Stimulated activated CD8-positive, alpha-beta memory T cell treated with anti-CD3 and anti-CD28 coated beads, Interleukin-12 subunit alpha, Interleukin-12 subunit beta, amount 100 ng/mL, for 4 hours (primary cell): ENCODE measurements around the gene GDF2.

Experiments used
- DNase-seq: peaks from one replicate; pipeline ENCODE4 v3.0.0-alpha.2; 2020; ENCODE audit warnings: low read depth

GDF2 gene

DNA sequence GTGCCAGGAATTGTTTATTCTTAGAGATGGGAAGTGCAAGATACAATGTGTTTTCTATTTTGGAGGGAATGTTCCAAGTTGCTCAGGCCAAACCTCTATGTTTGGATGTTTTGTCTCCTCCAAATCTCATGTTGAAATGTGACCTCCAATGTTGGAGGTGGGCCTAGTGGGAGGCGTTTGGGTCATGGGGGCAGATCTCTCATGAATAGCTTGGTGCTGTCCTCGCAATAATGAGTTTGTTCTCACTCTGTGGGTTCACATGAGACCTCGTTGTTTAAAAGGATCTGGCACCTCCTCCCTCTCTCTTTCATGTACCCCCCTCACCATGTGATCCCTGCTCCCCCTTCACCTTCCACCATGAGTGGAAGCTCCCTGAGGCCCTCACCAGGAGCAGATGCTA is 30.6 kb upstream of the GDF2 start:
- DNase-seq: no peak

DNA sequence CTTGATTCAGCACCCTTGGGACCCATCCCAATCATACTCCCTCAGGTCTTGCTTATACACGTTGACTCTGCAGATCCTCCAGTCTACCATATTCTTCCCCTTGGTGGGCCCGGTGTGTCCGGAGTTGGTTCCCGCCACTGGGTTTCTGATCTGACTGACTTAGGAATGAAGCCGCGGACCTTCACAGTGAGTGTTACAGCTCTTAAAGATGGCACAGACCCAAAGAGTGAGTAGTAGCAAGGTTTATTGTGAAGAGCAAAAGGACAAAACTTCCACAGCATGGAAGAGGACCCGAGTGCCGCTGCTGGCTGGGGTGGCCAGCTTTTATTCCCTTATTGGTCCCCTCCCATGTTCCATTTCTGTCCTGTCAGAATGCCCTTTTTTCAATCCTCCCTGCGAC is 28.2 kb upstream of the GDF2 start:
- no peak for DNase-seq

DNA sequence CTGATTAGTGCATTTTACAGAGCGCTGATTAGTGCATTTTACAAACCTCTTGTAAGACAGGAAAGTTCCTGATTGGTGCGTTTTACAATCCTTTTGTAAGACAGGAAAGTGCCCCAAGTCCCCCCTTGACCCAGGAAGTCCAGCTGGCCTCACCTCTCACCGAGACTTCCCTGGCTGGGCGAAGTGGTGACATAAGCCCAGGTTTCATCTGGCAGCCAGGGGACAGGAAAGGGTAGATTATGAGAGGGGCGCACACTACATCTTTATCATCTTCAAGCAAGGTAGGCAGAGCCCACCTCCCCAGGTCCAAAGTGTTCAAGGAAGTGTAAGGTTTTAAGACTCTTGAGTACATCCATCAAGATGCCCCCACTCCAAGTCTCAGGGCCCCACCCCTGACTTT is 27.8 kb upstream of the GDF2 start:
- no peak for DNase-seq

DNA sequence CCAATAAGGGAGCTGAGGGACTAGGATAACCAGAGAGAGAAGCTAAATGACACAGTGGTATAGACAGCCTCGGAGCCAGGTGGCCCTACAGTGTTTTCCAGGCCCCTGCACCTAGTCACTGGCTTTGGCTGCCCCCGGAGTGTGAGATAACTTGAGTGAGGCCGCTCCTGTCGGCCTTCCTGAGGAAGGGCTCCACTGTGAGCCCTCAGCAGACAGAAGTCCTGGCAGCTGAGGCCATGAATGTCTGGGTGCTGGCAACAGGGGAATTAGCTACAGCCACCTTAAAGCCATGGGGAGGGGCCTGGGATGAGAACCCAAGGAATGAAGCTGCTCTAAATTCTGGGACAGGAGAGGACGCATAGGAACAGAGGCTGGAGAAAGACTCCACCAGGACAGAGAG is 26.8 kb upstream of the GDF2 start:
- no peak for DNase-seq

DNA sequence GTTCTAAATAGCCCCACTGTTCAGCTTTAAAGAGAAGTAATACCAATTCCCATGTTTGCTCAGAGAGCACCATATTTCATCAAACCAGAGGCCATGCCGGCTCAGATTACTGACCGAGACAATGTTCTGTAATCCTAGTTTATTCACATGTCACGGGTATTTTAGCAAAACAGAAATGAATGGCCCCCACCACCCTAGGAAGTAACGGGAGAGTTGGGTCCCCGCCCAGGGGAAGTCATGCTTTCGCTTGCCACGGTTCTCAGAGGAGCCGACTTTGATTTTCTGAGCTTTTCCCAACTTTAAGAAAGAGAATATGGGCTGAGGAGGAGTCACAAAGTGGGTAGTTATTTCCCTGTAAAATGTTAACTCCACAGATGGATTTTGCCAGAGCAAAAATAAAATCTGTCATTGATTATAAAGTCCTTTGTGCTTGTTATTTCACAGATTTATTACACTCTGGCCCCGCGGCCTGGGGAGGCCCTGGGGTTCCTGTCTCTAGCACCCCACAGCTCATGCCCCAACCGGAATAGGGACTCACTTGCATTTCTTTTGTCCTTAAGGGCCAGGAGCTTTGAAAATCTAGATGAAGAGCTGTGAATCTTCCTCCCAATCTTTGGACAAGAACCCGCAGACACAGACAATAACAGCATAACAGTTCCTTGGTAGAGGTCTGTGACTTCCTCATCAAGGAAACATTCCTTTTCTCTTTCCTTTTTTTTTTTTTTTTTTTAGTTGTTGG is 25.9 kb upstream of the GDF2 start:
- no peak for DNase-seq

DNA sequence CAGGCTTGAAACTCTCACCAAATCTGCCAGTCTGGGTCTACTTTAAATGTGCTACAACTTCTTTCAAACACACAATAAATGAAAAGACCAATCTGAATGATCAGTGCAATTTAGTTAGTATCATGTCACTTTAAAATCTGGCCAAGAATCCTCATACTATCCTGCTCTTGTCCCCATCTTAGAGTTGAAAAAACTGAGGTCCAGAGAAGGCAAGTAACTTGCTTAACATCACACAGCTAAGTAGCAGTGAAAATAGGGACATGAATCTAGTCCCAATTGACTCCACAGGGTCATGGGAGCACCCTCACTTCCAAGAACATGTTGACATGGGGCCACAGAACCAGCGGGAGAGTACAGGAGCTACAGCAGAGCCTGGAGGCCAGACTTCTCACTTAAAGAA is 25.3 kb upstream of the GDF2 start:
- no peak for DNase-seq

DNA sequence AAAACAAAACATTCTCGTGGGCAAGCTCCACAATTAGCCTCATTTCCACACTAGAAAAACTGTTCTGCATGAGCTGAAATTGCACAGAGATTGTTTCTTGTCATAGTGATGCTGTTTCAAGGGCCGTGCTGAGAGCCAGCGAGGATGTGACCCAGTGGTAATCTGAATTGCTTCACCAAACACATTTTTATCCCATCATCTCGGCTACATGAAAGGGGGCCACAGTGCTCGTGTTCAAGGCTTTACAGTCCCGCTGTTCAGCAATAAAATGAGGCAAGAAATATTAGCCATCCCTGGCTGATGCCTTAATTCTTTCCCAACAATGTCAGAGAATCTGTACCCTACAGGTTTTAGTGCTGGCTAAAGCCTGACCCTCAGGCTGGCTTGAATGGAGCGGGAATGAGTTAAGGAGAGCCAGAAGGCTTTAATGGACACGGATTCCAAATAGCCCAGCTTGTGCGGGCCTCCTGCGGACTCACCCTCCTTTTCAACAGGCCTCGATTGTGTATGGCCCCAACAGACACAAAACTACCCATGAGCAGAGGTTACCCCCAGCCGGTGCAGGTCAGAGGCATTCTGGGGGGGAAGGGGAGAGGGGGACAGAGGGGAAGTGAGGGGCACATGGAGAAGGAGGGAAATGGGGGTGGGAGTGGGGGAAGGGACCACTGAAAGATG is 24.3 kb upstream of the GDF2 start:
- DNase-seq: no peak

DNA sequence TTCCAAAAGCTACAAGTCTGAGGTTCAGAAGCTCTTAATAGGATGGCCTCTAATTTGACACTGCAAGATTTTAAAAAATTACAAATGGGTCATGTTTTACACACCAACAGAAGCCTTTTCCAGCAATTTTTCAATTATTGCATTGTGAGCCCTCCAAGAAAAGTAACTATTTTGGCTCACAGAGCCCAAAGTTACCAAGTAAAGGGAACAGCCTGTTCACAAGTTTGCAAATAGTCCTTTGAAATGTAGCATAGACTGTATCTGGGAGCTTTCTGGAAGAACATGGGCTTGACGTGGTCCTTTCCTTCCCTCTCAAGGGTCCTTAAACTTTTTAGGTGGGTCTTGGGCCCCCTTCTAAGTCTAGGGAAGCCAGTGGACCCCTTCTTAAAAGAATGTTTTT is 23.5 kb upstream of the GDF2 start:
- no peak for DNase-seq

DNA sequence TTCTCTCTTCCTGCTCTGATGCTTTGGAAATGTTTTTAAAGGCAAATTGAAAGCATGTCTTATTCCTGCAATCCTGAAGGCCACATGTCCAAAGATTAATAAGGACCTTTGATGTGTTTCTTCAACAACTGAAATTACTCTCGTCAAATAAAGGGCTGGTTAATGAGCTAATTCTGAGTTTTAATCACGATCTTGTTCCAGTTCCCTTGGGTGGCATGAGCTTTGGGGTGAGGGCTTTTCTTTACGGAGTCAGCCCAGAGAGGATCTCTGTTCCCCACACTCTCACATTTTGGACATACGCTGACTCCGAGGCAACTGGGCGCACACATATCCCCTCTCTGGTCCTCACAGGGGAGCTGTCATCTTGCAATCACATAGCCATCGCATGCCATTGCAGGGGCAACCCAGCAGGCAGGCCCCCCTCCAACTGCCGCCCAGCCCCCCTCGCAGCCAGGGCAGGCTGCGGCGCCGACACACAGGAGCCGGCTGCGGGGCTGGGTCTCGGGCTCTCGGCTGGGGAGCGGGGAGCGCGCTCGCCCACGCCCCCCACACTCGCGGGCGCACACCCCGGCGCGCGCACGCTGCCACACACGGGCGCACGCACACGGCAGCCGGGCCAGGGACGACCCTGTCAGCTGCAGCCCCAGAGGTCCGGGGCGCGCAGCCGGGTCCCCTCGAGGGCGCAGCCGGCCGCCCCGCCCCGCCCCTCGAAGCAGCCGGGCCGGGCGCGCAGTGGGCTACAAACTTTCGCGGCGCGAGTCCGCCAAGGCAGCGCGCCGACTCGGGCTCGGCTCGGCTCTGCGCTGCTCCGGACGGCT is 22.4 kb upstream of the GDF2 start, which contains the start of gene GDF10:
TSS of gene GDF10 (plus strand) at position 587 of the 818 bp plus-strand sequence. CDS start 455 bp downstream, outside the sequence.
- peak; percentile 14 for DNase-seq

DNA sequence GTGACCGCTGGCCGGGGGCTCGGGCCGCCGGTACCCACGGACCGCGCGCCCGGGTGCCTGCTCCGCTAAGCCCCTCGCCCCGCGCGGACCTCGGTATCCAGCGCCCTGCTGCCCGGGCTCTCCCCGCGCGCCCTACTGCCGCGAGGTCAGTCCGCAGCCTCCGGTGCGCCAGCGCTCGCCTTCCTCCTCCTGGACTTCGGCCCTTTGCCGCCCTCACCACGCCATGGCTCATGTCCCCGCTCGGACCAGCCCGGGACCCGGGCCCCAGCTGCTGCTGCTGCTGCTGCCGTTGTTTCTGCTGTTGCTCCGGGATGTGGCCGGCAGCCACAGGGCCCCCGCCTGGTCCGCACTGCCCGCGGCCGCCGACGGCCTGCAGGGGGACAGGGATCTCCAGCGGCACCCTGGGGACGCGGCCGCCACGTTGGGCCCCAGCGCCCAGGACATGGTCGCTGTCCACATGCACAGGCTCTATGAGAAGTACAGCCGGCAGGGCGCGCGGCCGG is 21.8 kb upstream of the GDF2 start:
- no peak for DNase-seq

DNA sequence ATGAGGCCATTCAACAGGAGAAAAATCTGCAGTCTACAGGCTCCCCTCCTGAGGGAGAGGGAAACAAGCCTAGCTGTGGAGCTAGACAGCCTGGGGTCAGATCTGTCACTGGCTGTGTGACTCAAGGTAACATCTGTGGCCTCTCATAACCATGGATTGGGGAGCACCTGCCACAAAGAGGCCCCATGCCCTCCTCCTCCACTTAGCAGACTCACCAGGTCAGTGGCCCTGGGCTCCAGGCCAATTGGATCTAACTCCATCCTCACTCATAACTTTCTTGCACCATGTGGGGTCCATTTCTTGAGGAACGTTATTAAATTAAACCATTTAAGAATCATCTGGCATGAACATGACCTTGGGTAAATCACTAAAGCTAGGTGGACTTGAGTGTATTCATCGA is 20.4 kb upstream of the GDF2 start:
- no peak for DNase-seq

DNA sequence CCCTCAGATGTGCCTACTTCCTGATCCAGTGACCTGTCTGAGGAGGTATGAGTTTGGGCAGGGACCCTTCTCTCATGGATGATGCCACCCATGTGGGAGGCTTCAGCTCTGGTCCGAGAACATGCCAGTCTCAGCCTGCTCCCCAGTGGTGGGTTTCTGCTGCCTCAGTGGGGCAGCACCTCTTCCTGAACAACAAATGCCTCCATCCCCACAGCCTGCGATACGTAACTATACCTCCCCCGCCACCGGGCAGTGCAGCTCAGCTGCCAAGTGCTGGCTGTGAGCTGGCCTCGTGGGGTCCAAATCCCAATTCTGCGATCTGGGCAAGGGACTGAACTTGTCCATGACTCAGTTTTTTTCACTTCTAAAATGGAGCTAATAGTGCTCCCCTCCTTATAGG is 19.1 kb upstream of the GDF2 start:
- no peak for DNase-seq

DNA sequence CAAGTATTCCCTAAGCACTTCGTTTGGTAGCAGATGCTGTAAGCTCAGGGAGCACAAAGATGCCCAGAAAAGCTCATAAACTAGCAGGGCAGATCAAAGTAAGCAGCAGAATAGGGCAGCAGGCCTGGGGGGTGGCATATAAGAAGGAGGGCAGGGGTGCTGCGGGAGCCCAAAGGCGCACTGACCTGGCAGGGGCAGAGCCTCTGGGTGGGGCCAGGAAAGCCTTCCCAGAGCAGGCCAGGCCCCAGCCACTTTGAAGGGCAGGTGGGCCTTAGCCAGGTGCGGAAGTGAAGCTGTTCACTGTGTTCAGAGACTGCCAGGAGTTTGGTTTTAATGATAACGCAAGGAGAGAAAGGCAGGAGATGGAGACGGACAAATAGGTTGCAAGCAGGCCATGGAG is 18.4 kb upstream of the GDF2 start:
- no peak for DNase-seq

DNA sequence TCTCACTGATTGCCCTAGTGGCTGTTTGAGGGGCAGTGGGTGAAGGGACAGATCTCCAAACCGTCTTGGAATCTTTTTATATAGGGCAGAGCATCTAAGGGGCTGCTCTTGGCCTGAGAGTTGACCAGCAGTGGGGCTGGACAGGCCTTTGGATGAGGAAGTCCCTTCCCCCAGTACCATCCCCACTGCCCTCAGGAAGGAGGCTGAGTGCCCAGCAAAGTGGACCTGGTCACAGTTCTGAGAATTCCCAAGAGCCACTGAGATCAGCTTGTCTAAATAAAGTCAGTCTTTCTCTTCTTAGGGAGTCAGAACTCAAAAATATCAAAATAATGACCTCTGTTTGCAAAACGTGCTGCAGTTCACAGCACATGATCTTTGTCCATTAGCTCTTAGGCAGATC is 16.7 kb upstream of the GDF2 start:
- DNase-seq: no peak

DNA sequence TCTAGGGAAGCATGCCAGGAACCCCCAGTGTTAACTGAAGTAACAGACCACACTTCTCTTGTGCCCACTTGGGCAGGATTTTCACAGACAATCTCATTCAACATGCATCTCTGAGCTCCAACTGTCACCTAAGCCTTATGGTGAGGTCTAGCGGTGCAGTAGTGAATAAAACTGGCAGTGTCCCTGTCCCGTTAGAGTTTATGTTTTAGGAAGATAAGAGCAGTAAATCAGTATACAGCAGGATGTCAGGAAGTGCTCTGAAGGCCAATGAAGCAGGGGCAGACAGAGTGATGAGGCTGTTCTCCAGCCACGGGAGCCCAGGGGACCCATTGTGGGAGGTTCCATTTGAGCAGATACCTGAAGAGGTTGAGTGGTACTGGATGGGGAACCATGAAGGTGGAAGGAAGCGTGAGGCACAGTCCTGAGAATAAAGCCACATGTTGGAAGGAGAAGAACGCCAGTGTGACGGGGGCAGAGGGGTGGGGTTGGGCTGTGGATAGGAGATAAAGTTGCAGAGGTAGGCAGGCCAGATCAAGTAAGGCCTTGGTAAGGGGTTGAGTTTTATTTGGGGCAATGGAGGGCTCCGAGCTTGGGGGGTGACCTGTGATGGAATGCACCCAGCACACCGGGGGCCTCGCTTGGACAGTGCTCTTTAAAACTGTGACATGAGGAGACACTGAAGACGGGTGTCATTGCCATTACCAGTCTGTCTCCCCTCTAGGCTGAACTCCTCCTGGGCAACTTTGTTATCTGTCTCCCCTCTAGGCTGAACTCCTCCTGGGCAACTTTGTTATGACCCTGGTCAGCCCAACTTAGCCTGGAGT is 15.7 kb upstream of the GDF2 start:
- DNase-seq: no peak

DNA sequence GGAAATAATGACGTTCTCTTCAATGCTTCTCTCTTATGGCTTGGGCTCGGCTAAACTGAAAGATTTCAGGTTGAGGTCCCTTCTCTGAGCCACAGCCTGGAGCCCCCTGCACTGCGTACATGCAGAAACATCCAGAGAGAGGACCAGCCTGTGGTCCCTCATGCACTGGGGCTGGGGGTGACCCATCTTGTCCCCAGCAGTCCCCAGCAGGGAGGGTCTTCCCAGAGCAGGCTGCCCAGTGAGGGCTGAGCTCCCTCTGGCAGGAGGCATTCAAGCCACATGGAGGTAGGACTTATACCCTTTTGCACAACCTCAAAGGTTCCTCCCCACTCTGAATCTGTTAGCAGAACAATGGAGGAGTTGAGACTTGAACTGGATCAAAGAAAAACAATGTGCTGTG is 14.9 kb upstream of the GDF2 start:
- DNase-seq: no peak

DNA sequence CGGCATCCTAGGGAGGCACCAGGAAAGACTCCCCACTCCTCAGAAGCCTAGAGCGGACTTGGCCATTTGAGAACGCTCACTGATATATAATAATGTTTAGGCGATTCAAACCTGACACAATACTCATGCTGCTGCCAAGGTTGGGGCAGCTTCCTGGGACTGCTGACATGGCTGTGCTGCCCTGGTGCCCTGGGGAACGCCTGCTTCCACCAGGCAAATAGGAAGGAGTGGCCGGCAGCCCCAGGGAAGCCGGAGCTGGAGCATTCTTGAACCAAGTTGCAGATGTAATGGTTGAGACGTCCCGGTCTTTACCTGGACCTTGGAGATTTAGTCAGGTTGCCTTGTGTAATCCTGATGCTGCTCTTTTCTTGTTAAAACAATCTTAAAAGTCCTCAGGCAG is 13.5 kb upstream of the GDF2 start:
- DNase-seq: no peak

DNA sequence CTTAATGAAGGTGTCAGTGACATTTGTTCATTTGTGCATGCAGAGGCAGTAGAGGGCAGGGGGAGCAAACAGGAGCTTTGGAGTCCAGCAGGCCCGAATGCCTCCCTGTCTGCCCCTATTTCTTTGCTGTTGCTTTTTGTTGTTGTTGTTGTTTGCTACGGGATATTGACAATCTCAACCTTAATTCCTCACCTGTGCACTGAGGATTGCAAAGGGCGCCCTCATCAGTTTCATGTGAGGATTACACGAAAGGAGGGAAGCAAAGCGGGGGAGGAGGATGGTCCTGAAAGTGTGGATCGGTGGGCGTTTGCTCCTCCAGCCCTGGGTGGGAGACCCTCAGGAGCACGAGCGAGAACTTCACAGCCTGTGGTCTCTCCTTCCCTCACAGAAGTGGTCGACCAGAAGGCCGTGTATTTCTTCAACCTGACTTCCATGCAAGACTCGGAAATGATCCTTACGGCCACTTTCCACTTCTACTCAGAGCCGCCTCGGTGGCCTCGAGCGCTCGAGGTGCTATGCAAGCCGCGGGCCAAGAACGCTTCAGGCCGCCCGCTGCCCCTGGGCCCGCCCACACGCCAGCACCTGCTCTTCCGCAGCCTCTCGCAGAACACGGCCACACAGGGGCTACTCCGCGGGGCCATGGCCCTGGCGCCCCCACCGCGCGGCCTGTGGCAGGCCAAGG is 12.7 kb upstream of the GDF2 start:
- no peak for DNase-seq

DNA sequence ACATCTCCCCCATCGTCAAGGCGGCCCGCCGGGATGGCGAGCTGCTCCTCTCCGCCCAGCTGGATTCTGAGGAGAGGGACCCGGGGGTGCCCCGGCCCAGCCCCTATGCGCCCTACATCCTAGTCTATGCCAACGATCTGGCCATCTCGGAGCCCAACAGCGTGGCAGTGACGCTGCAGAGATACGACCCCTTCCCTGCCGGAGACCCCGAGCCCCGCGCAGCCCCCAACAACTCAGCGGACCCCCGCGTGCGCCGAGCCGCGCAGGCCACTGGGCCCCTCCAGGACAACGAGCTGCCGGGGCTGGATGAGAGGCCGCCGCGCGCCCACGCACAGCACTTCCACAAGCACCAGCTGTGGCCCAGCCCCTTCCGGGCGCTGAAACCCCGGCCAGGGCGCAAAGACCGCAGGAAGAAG is 12.2 kb upstream of the GDF2 start:
- DNase-seq: no peak

DNA sequence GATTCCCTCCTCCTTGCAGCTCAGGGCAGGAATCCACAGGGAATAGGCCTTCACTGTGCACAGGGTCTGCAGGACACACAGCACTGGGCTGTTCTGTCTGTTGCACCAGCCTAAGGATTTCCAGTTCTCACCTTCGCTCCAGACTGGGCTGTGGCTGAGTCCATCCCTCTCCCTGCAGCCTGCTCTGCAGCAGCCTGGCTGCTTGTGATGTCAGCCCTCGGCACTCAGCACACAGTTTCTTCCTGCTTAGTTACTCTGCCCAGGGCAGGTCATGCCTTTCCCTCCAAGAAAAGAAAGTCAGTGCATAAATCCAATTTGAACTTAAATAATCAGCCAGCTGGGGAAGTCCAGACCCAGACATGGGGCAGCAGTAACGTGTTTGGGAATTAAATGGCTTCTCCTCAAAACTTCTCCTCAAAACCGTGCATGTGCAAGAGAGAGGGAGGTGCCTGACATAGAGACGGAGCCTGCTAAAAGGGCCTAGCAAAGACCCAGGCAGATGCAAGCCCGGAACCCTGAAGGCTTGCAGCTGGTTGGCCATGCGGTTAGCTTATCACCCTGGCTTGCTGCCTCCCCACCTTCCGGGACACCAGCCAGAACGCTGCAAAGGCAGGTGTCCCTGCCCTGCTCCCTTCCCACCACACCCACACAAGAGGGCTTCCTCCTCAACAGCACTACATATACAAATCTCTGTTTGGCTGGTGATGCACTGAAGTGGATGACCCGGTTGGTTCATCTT is 10.9 kb upstream of the GDF2 start:
- DNase-seq: no peak
